H9 (cell line): ENCODE data around the gene OR6C1. TPM values are rescaled to one million over a fixed set of nuclear protein-coding genes. Genes with fewer than 3 reads are reported as not detected.

ENCODE experiments used
- DNase-seq: peaks from one replicate; pipeline ENCODE4 v3.0.0-alpha.2; 2017
- H2AFZ ChIP-seq: one replicate; pipeline ENCODE4 v1.6.1; 2013; ENCODE audit warnings: mild to moderate bottlenecking, low read length, control low read depth, moderate library complexity
- H2AK5ac ChIP-seq: 2 replicates; pipeline ENCODE4 v1.6.1; 2013; ENCODE audit warnings: low read length, control low read depth, mixed read lengths; ENCODE audit not compliant: insufficient read length
- H2BK120ac ChIP-seq: one replicate; pipeline ENCODE4 v1.6.1; 2013; ENCODE audit warnings: low read depth, mild to moderate bottlenecking, low read length, control low read depth, inconsistent platforms; ENCODE audit not compliant: poor library complexity, severe bottlenecking
- H2BK12ac ChIP-seq: 2 replicates; pipeline ENCODE4 v1.6.1; 2013; ENCODE audit warnings: low read length, control low read depth, mixed read lengths, low read depth; ENCODE audit not compliant: insufficient read length
- H2BK15ac ChIP-seq: 2 replicates; pipeline ENCODE4 v1.6.1; 2013; ENCODE audit warnings: low read depth, low read length, control low read depth
- H2BK20ac ChIP-seq: one replicate; pipeline ENCODE4 v1.6.1; 2013; ENCODE audit warnings: low read depth, mild to moderate bottlenecking, low read length, control low read depth, inconsistent platforms; ENCODE audit not compliant: poor library complexity, severe bottlenecking
- H2BK5ac ChIP-seq: 2 replicates; pipeline ENCODE4 v1.6.1; 2013; ENCODE audit warnings: low read length, control low read depth, mixed read lengths; ENCODE audit not compliant: insufficient read length
- H3K14ac ChIP-seq: 2 replicates; pipeline ENCODE4 v1.6.1; 2013; ENCODE audit warnings: low read length, control low read depth; ENCODE audit not compliant: insufficient read depth
- H3K18ac ChIP-seq: 2 replicates; pipeline ENCODE4 v1.6.1; 2013; ENCODE audit warnings: low read depth, mild to moderate bottlenecking, mixed read lengths, low read length, control low read depth; ENCODE audit not compliant: insufficient read length
- H3K23ac ChIP-seq: 2 replicates; pipeline ENCODE4 v1.6.1; 2013; ENCODE audit warnings: low read length, control low read depth, mixed read lengths, low read depth; ENCODE audit not compliant: insufficient read length
- H3K23me2 ChIP-seq: 2 replicates; pipeline ENCODE4 v1.6.1; 2013; ENCODE audit warnings: low read depth, mild to moderate bottlenecking, mixed read lengths, low read length, control low read depth; ENCODE audit not compliant: insufficient read length, poor library complexity, severe bottlenecking
- H3K27ac ChIP-seq: 2 replicates; pipeline ENCODE4 v1.5.1; 2013; ENCODE audit warnings: low read length, control low read depth, mixed read lengths, low read depth; ENCODE audit not compliant: insufficient read length
- H3K27me3 ChIP-seq: 2 replicates; pipeline ENCODE4 v1.6.1; 2013; ENCODE audit warnings: low read length, control low read depth, inconsistent platforms; ENCODE audit not compliant: insufficient read depth
- H3K4ac ChIP-seq: 2 replicates; pipeline ENCODE4 v1.6.1; 2013; ENCODE audit warnings: low read depth, mild to moderate bottlenecking, control low read depth, inconsistent platforms, low read length, moderate library complexity
- H3K4me1 ChIP-seq: 2 replicates; pipeline ENCODE4 v1.6.1; 2013; ENCODE audit warnings: low read length, control low read depth, inconsistent platforms; ENCODE audit not compliant: insufficient read depth
- H3K4me2 ChIP-seq: 2 replicates; pipeline ENCODE4 v1.6.1; 2013; ENCODE audit warnings: low read length, control low read depth, mixed read lengths; ENCODE audit not compliant: insufficient read length, insufficient read depth
- H3K56ac ChIP-seq: 2 replicates; pipeline ENCODE4 v1.6.1; 2013; ENCODE audit warnings: low read depth, mild to moderate bottlenecking, mixed read lengths, low read length, control low read depth; ENCODE audit not compliant: insufficient read length
- H3K79me1 ChIP-seq: 2 replicates; pipeline ENCODE4 v1.6.1; 2013; ENCODE audit warnings: low read depth, mild to moderate bottlenecking, moderate library complexity, low read length, control low read depth, inconsistent platforms; ENCODE audit not compliant: insufficient read depth, poor library complexity, severe bottlenecking
- H3K79me2 ChIP-seq: 2 replicates; pipeline ENCODE4 v1.6.1; 2013; ENCODE audit warnings: low read length, control low read depth, inconsistent platforms; ENCODE audit not compliant: insufficient read depth
- H3K9ac ChIP-seq: 2 replicates; pipeline ENCODE4 v1.6.1; 2013; ENCODE audit warnings: low read length, control low read depth, mixed read lengths; ENCODE audit not compliant: insufficient read length; ENCODE audit errors: extremely low read depth
- H3K9me3 ChIP-seq: one replicate; pipeline ENCODE4 v1.6.1; 2013; ENCODE audit warnings: low read depth, low read length, inconsistent platforms; ENCODE audit not compliant: control insufficient read depth
- H3T11ph ChIP-seq: one replicate; pipeline ENCODE4 v1.6.1; 2013; ENCODE audit warnings: mild to moderate bottlenecking, low read length, control low read depth, inconsistent platforms
- H4K20me1 ChIP-seq: one replicate; pipeline ENCODE4 v1.6.1; 2013; ENCODE audit not compliant: control insufficient read depth, insufficient read length, insufficient read depth
- H4K5ac ChIP-seq: 2 replicates; pipeline ENCODE4 v1.6.1; 2013; ENCODE audit warnings: low read depth, mild to moderate bottlenecking, mixed read lengths, low read length, control low read depth; ENCODE audit not compliant: insufficient read length
- H4K8ac ChIP-seq: replicated peaks from 2 replicates; pipeline ENCODE4 v1.6.1; 2013; ENCODE audit warnings: low read length, control low read depth, mixed read lengths, low read depth; ENCODE audit not compliant: insufficient read length
- H4K91ac ChIP-seq: 2 replicates; pipeline ENCODE4 v1.6.1; 2013; ENCODE audit warnings: low read depth, mild to moderate bottlenecking, moderate library complexity, mixed read lengths, low read length, control low read depth; ENCODE audit not compliant: insufficient read length
- H3K27ac Mint-ChIP-seq, 3 experiments: 2 replicates in 2 of 3; 3 replicates in 1 of 3; pipeline ENCODE4 v1.8.0; 2020 to 2021; ENCODE audit warnings: mixed read lengths in 3 of 3, mild to moderate bottlenecking in 1 of 3, moderate library complexity in 1 of 3
- H3K27me3 Mint-ChIP-seq: 2 replicates; pipeline ENCODE4 v1.8.0; 2021; ENCODE audit warnings: low read depth, mild to moderate bottlenecking, moderate library complexity, mixed read lengths
- H3K36me3 Mint-ChIP-seq, 3 experiments: 2 replicates in 2 of 3; 3 replicates in 1 of 3; pipeline ENCODE4 v1.8.0; 2020 to 2021; ENCODE audit warnings: low read depth in 3 of 3, mixed read lengths in 3 of 3; ENCODE audit not compliant: insufficient read depth in 1 of 3
- H3K4me1 Mint-ChIP-seq, 2 experiments: 2 replicates each; pipeline ENCODE4 v1.8.0; 2020; ENCODE audit warnings: mixed read lengths in 2 of 2
- H3K4me3 Mint-ChIP-seq, 2 experiments: 2 replicates in 1 of 2; 3 replicates in 1 of 2; pipeline ENCODE4 v1.8.0; 2020 to 2021; ENCODE audit warnings: mild to moderate bottlenecking in 2 of 2, mixed read lengths in 2 of 2, moderate library complexity in 1 of 2
- H3K9me3 Mint-ChIP-seq, 2 experiments: 2 replicates in 1 of 2; 3 replicates in 1 of 2; pipeline ENCODE4 v1.8.0; 2020; ENCODE audit warnings: mild to moderate bottlenecking in 2 of 2, mixed read lengths in 2 of 2, moderate library complexity in 1 of 2
- CTCF ChIP-seq: fragments of 200-600 bp; sonication (generic); conservative IDR thresholded peaks from 3 replicates; pipeline ENCODE4 v1.8.0; 2021; ENCODE audit warnings: antibody characterized with exemption, mild to moderate bottlenecking
- WGBS: extraction: QIAGEN DNeasy Blood & Tissue Kit; methylation state at CpG from one replicate; pipeline ENCODE4 v1.1.7; 2013; ENCODE audit warnings: missing lambda C conversion rate, low lambda C conversion rate, mixed read lengths; ENCODE audit not compliant: insufficient read length; ENCODE audit errors: extremely low coverage; 5-methylcytosine and 5-hydroxymethylcytosine counted together
- total RNA-seq: library from RNA; stranded (reverse); gene quantifications from 2 replicates; pipeline ENCODE4 v1.2.1, GENCODE V29; 2021

The OR6C1 gene
- total RNA-seq, 1 experiment from 2014 or later, result not detected

- Histone ChIP-seq H2AK5ac (no peak overlapping the region), H3K56ac (no peak overlapping the region), H2BK15ac (no peak overlapping the region), H3K9me3 (no peaks in the 10 kb centered on the region), H3K27me3 (no peaks in the 10 kb centered on the region), H3K4me1 (no peaks in the 10 kb centered on the region), H4K5ac (no peak overlapping the region), H2BK20ac (no peak overlapping the region), H3K79me2 (no peaks in the 10 kb centered on the region), H3K23ac (no peak overlapping the region), H3K14ac (no peak overlapping the region), H4K20me1 (no peaks in the 10 kb centered on the region), H3K79me1 (no peaks in the 10 kb centered on the region), H3K9ac (no peak overlapping the region), H4K8ac (no peak overlapping the region), H3K27ac (no peak overlapping the region), H2BK5ac (no peak overlapping the region), H3K18ac (no peak overlapping the region), H2BK12ac (no peak overlapping the region), H2BK120ac (no peak overlapping the region), H3K4ac (no peak overlapping the region), H3T11ph (no peak overlapping the region), H4K91ac (no peak overlapping the region), H2AFZ (no peak overlapping the region), H3K4me2 (no peak overlapping the region), H3K23me2 (no peaks in the 10 kb centered on the region)
- no peaks in the 10 kb centered on the region; the same call in 1 of the 2 replicates for H3K27me3 Mint-ChIP-seq
- no peak for TF ChIP-seq CTCF
- H3K9me3 Mint-ChIP-seq, result peaks cover 6 to 7% of the 10 kb centered on the region in 2 experiments; a peak in 4 of 5 replicates
- peaks cover 0 to 6% (median 2%) of the 10 kb centered on the region in 3 experiments; a peak in 2 of 7 replicates for H3K36me3 Mint-ChIP-seq
- no CpG with 5 or more reads among the region's 2 CpGs for WGBS
- H3K27ac Mint-ChIP-seq, result no peak overlapping the region
- no peak overlapping the region for H3K4me3 Mint-ChIP-seq
- no peak for DNase-seq
- H3K4me1 Mint-ChIP-seq, result no peaks in the 10 kb centered on the region
Observed at GRCh38 chr12:55280991-55281390, 33.2 kb upstream of the OR6C1 start.
